ENCODE data around the gene GHR.

- TF ChIP-seq ZNF274 (IDR thresholded peaks at IDR 0.05; ENCODE audit: low read depth, low read length): no peak
- TF ChIP-seq YY1 (IDR thresholded peaks at IDR 0.05; ENCODE audit: insufficient read depth, insufficient read length): no peak
- TF ChIP-seq SUZ12 (IDR thresholded peaks at IDR 0.05; ENCODE audit: extremely low read depth, insufficient read depth, insufficient read length): no peak
Measured at GRCh38 chr5:42631241-42631640, 208.0 kb downstream of the GHR start.

Data from NT2/D1 (cell line).